Ovary (tissue), 9 donors: ENCODE results near the gene SLX4IP. TPM values are rescaled to one million over a fixed set of nuclear protein-coding genes. Genes with fewer than 3 reads are reported as not detected.

Experiments
- DNase-seq, 5 donors: peaks; one replicate each; pipeline ENCODE4 v3.0.0-alpha.2; 2019 to 2020
- H3K27ac ChIP-seq, 2 donors: fragments of 200-600 bp; one replicate each; pipeline versions ENCODE4 v1.5.1 to v1.8.0; 2019 to 2022
- H3K27me3 ChIP-seq: fragments of 200-600 bp; one replicate; pipeline ENCODE4 v1.8.0; 2022
- H3K36me3 ChIP-seq: fragments of 200-600 bp; sonication (generic); one replicate; pipeline ENCODE4 v1.5.1; 2019
- H3K4me1 ChIP-seq: one replicate; pipeline ENCODE4 v1.8.1; 2013; ENCODE audit warnings: mild to moderate bottlenecking, moderate library complexity; ENCODE audit not compliant: insufficient read depth
- H3K4me3 ChIP-seq: fragments of 200-600 bp; sonication (generic); one replicate; pipeline ENCODE4 v1.5.1; 2017
- H3K9me3 ChIP-seq, 2 donors: fragments of 200-600 bp in 1 of 2; sonication (generic) in 1 of 2; one replicate each; pipeline versions ENCODE4 v1.5.1 to v1.8.1; 2013 to 2019; ENCODE audit warnings: mild to moderate bottlenecking in 1 of 2, moderate library complexity in 1 of 2
- CTCF ChIP-seq, 3 donors: fragments of 450-650 bp in 2 of 3; fragments of 200-600 bp in 1 of 3; IDR thresholded peaks; one replicate each; pipeline versions ENCODE4 v1.5.1 to v1.8.0; 2016 to 2022; ENCODE audit warnings: antibody characterized with exemption in 3 of 3, mild to moderate bottlenecking in 1 of 3
- EP300 ChIP-seq: sonication (generic); formaldehyde crosslinking; IDR thresholded peaks from one replicate; pipeline ENCODE4 v1.6.1; 2017; ENCODE audit warnings: antibody characterized with exemption
- POLR2A ChIP-seq: fragments of 450-650 bp; IDR thresholded peaks from one replicate; pipeline ENCODE4 v1.6.1; 2017; ENCODE audit warnings: antibody characterized with exemption, mild to moderate bottlenecking, moderate library complexity
- WGBS, 3 donors: extraction: QIAGEN DNeasy Blood & Tissue Kit in 1 of 3; methylation state at CpG; one replicate each; pipeline versions ENCODE4 v1.1.5 to v1.1.7; 2013 to 2017; 5-methylcytosine and 5-hydroxymethylcytosine counted together
- intact Hi-C, 4 donors: fragments of 100-400 bp; cut with DNase I; formaldehyde crosslinking; loops; one replicate each; pipeline versions ENCODE4 v1.11.0 to v1.15.1; 2022 to 2023
- polyA plus RNA-seq, 2 donors: library from polyadenylated mRNA; stranded (reverse); fragments of 200-250 nt in 1 of 2; fragments of 350-450 nt in 1 of 2; fragmentation: Illumina TruSeq in 1 of 2; extraction: RNeasy Lipid Tissue Mini Kit (QIAGEN cat#74804) in 1 of 2; gene quantifications; one replicate each; pipeline ENCODE4 v1.2.3, GENCODE V29; 2013 to 2014
- total RNA-seq, 7 donors: library from RNA; depleted of rRNA in 2 of 7; stranded (reverse); fragments of >200 nt in 2 of 7; fragmentation: NEBNext Ultra II Directional in 3 of 7; extraction: Animal tissue kit (Norgen Biotek cat#: 25700) in 3 of 7; gene quantifications; one replicate each; pipeline versions ENCODE4 v1.1.0 to v1.2.4, GENCODE V29; 2016 to 2023
- donor health status: DM: no; HTN: no; CAD: no; lungs with moderate emphysema.
- donor health status: DM: no; HTN: no; CAD: no.
- donor health status: Bipolar disorder and iron deficiency.
- donor health status: DM: yes; HTN: yes; CAD: no.
- donor health status: DM: no; HTN: no; CAD: no.
- donor health status: DM: yes; HTN: yes; CAD: no.

The SLX4IP gene
- total and polyA plus RNA-seq, 9 donors, result 0.98 to 5.1 (median 2.8) TPM

GRCh38 chr20:10597637-10598036 lies 162.5 kb downstream of the SLX4IP start:
- Histone ChIP-seq H3K27ac (no peak overlapping the region), H3K4me3 (no peak overlapping the region), H3K27me3 (no peaks in the 10 kb centered on the region), H3K4me1 (no peaks in the 10 kb centered on the region), H3K9me3 (no peaks in the 10 kb centered on the region), H3K36me3 (no peaks in the 10 kb centered on the region)
- TF ChIP-seq CTCF (IDR thresholded peaks at IDR 0.05) (no peak), POLR2A (no peak), EP300 (no peak)
- intact Hi-C loops, result no loop called here
- DNase-seq, result no peak
- WGBS, 3 donors, result 92 to 97% (median 94%) methylated on average over 1 of the region's 1 CpG

GRCh38 chr20:10602221-10602871 lies 167.2 kb downstream of the SLX4IP start:
- Histone ChIP-seq H3K27me3 (no peaks in the 10 kb centered on the region), H3K4me3 (no peak overlapping the region), H3K4me1 (peaks cover 4% of the 10 kb centered on the region), H3K36me3 (no peaks in the 10 kb centered on the region), H3K27ac (no peak overlapping the region), H3K9me3 (no peaks in the 10 kb centered on the region)
- no peak for DNase-seq
- TF ChIP-seq EP300 (no peak), POLR2A (no peak), CTCF (IDR thresholded peaks at IDR 0.05) (no peak)
- intact Hi-C loops, result no loop called here
- WGBS, 3 donors, result 61 to 72% (median 68%) methylated on average over 4 of the region's 4 CpGs

GRCh38 chr20:10603378-10603777 lies 168.3 kb downstream of the SLX4IP start:
- TF ChIP-seq CTCF (IDR thresholded peaks at IDR 0.05) (no peak), EP300 (no peak), POLR2A (no peak)
- H3K27ac ChIP-seq, result no peak overlapping the region

GRCh38 chr20:10603971-10604864 lies 169.1 kb downstream of the SLX4IP start:
- H3K27ac ChIP-seq, result no peak overlapping the region
- peaks cover 7% of the 10 kb centered on the region for H3K4me1 ChIP-seq
- peak in 4 of 5 donors; percentile 22 to 71 (median 36) for DNase-seq
- no peaks in the 10 kb centered on the region for H3K36me3 ChIP-seq
- H3K27me3 ChIP-seq, result no peaks in the 10 kb centered on the region
- 60 to 72% (median 64%) methylated on average over 8 of the region's 8 CpGs for WGBS, 3 donors
- no peaks in the 10 kb centered on the region for H3K9me3 ChIP-seq
- intact Hi-C loops, result no loop called here
- no peak overlapping the region for H3K4me3 ChIP-seq
- no peak for TF ChIP-seq CTCF (IDR thresholded peaks at IDR 0.05)
- no peak for TF ChIP-seq EP300
- no peak for TF ChIP-seq POLR2A

More at GRCh38 chr20:10603378-10603777, 168.3 kb downstream of the SLX4IP start:
- Histone ChIP-seq H3K4me3 (no peak overlapping the region), H3K9me3 (no peaks in the 10 kb centered on the region), H3K27me3 (no peaks in the 10 kb centered on the region), H3K36me3 (no peaks in the 10 kb centered on the region), H3K4me1 (peaks cover 4% of the 10 kb centered on the region)
- intact Hi-C loops, result no loop called here
- 84 to 91% (median 90%) methylated on average over 4 of the region's 4 CpGs for WGBS, 3 donors
- DNase-seq, result no peak
